ENCODE measurements around the gene ANAPC2.

The ANAPC2 gene

DNA sequence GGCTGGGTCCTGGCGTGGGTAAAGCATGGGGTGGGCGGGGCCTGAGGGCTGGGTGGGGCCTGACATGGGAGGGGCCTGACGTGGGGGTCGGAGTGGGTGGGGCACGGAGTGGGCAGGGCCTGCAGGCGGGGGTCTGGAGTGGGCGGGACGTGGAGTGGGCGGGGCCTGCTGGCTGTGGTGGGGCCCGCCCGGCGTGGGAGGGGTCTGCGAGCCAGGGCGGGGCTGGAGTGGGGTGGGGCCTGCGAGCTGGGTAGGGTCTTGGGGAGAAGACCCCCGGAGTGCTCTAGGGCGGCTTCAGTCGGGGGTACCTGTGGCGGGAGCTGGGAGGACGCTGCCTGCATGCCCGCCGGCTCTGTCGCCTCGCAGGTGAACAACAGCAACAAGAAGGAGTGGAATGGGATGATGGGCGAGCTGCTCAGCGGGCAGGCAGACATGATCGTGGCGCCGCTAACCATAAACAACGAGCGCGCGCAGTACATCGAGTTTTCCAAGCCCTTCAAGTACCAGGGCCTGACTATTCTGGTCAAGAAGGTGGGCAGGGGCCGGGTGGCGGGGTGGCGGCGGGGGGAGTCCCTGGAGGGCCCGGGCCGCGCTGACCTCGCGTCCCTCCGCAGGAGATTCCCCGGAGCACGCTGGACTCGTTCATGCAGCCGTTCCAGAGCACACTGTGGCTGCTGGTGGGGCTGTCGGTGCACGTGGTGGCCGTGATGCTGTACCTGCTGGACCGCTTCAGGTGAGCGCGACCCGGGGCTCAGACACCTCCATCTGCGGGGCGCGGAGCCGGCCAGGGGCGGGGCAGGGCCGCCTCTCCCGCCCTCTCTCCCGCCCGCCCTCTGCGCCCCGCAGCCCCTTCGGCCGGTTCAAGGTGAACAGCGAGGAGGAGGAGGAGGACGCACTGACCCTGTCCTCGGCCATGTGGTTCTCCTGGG lies 26.5 kb downstream of the ANAPC2 start:
- Histone ChIP-seq H3K4me1 (ENCODE audit: control insufficient read depth, insufficient read depth, low read length, poor library complexity, severe bottlenecking) (peaks cover 20% of the 10 kb centered on the region), H3K27ac (ENCODE audit: insufficient read depth, low read length, poor library complexity, severe bottlenecking) (no peak overlapping the region), H3K27me3 (replicated peaks; ENCODE audit: control insufficient read depth, insufficient read depth, low read length, poor library complexity, severe bottlenecking) (peaks cover 60% of the 10 kb centered on the region), H3K36me3 (ENCODE audit: control insufficient read depth, insufficient read depth, low read length) (no peaks in the 10 kb centered on the region), H3K4me3 (ENCODE audit: insufficient read depth, low read depth, low read length, poor library complexity, severe bottlenecking) (no peak overlapping the region), H3K9me3 (ENCODE audit: control insufficient read depth, low read length) (no peaks in the 10 kb centered on the region)
- DNase-seq = no peak

DNA sequence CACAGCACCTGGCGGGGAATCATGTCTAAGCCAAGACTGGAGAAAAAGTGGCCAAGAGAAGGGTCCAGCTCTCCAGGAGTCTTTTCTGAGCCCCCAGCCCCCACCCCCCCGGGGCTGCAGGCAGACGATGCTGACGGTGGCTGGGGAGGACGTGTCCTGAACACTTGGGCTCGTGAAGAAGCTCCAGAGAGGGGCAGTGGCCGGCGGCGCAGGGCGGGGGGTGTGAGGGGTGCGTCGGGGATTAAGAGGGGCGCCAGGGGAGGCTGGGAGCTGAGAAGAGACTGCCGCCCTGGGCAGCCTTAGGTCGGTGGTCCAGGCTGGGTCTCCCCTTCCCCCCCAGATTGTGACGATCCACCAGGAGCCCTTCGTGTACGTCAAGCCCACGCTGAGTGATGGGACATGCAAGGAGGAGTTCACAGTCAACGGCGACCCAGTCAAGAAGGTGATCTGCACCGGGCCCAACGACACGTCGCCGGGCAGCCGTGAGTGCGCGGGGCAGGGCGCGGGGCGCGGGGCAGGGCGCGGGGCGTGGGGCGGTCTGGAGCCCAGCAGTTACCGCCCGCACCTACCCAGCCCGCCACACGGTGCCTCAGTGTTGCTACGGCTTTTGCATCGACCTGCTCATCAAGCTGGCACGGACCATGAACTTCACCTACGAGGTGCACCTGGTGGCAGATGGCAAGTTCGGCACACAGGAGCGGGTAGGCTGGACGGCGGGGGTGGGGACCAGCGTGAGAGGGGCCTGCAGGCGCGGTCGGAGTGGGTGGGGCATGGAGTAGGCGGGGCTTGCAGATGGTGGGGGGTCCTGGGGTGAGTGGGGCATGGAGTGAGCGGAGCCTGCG lies 27.4 kb downstream of the ANAPC2 start:
- H3K27me3 ChIP-seq (replicated peaks; ENCODE audit: control insufficient read depth, insufficient read depth, low read length, poor library complexity, severe bottlenecking) = peaks cover 52% of the 10 kb centered on the region

DNA sequence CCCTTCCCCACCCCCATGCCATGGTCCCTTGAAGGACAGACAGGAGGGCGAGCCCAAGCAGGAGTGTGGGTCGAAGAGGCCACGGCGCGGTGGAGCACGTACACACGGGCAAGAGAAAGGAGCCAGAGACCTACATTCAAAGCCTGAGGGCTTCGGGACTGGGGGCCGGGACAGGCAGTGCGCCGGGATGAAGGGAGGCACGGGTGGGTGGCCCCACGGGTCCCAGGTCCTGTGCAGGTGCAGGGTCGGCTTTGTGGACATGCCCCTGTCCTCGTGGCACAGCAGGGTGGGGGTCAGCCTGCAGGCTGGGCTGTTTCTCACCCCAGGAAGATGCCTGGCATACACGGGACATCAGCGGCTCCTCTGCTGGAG lies 28.3 kb downstream of the ANAPC2 start:
- H3K36me3 ChIP-seq (ENCODE audit: control insufficient read depth, insufficient read depth, low read length) = no peaks in the 10 kb centered on the region
- no peak overlapping the region for H3K27ac ChIP-seq (ENCODE audit: insufficient read depth, low read length, poor library complexity, severe bottlenecking)
- no peaks in the 10 kb centered on the region for H3K9me3 ChIP-seq (ENCODE audit: control insufficient read depth, low read length)
- H3K4me3 ChIP-seq (ENCODE audit: insufficient read depth, low read depth, low read length, poor library complexity, severe bottlenecking) = no peak overlapping the region
- H3K4me1 ChIP-seq (ENCODE audit: control insufficient read depth, insufficient read depth, low read length, poor library complexity, severe bottlenecking) = peaks cover 27% of the 10 kb centered on the region
- no peak for DNase-seq
- peaks cover 43% of the 10 kb centered on the region for H3K27me3 ChIP-seq (replicated peaks; ENCODE audit: control insufficient read depth, insufficient read depth, low read length, poor library complexity, severe bottlenecking)

More for the DNA sequence above, 27.4 kb downstream of the ANAPC2 start:
- no peak for DNase-seq
- H3K27ac ChIP-seq (ENCODE audit: insufficient read depth, low read length, poor library complexity, severe bottlenecking) = no peak overlapping the region
- H3K4me3 ChIP-seq (ENCODE audit: insufficient read depth, low read depth, low read length, poor library complexity, severe bottlenecking) = no peak overlapping the region
- H3K4me1 ChIP-seq (ENCODE audit: control insufficient read depth, insufficient read depth, low read length, poor library complexity, severe bottlenecking) = peaks cover 27% of the 10 kb centered on the region
- no peaks in the 10 kb centered on the region for H3K36me3 ChIP-seq (ENCODE audit: control insufficient read depth, insufficient read depth, low read length)
- no peaks in the 10 kb centered on the region for H3K9me3 ChIP-seq (ENCODE audit: control insufficient read depth, low read length)

DNA sequence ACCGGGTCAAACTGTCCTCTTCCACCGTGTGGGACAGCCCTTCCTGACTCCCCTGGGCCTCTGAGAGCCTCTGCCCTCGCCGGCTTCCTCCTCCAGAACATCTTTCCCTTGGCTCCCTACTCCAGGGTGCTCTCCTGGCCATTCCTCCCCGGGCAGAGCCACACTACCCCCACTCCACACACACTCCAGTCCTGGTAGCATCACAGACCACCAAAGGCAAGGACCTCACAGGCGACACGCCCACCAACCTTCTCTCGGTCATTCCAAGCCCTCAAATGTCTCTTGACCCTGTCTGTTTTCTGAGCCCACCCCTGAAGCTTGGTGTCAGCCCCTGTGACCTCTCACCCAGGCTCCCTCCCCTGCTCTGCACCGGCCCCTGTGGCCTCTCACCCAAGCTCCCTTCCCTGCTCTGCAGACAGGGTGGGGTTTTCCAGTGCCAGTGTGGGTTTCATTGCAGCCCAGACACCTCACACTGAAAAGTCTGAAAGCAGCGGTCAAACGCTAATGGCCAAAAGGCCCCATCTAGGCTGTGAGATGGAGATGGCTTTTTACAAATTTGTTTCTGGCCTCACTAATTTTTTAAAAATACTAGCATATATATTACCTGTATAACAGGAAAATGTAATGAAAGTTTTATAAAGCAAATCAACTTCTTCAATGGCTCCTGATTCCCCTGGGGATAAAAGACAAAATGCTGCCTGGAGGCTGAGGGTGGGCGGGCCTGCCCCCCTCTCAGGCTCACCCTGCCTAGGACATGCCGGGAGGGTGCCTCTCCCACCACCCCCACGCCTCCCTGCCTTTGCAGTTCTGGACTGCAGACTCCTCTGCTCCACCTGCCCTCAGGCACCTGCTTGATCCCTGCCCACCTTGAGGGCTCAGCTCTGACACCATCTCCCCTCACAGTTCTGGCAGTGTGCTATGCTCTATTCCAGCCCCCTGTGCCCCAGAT lies 29.0 kb downstream of the ANAPC2 start:
- H3K36me3 ChIP-seq (ENCODE audit: control insufficient read depth, insufficient read depth, low read length) = no peaks in the 10 kb centered on the region
- H3K4me1 ChIP-seq (ENCODE audit: control insufficient read depth, insufficient read depth, low read length, poor library complexity, severe bottlenecking) = peaks cover 27% of the 10 kb centered on the region
- H3K27ac ChIP-seq (ENCODE audit: insufficient read depth, low read length, poor library complexity, severe bottlenecking) = no peak overlapping the region
- no peaks in the 10 kb centered on the region for H3K9me3 ChIP-seq (ENCODE audit: control insufficient read depth, low read length)
- DNase-seq = no peak
- no peak overlapping the region for H3K4me3 ChIP-seq (ENCODE audit: insufficient read depth, low read depth, low read length, poor library complexity, severe bottlenecking)
- H3K27me3 ChIP-seq (replicated peaks; ENCODE audit: control insufficient read depth, insufficient read depth, low read length, poor library complexity, severe bottlenecking) = peaks cover 36% of the 10 kb centered on the region

DNA sequence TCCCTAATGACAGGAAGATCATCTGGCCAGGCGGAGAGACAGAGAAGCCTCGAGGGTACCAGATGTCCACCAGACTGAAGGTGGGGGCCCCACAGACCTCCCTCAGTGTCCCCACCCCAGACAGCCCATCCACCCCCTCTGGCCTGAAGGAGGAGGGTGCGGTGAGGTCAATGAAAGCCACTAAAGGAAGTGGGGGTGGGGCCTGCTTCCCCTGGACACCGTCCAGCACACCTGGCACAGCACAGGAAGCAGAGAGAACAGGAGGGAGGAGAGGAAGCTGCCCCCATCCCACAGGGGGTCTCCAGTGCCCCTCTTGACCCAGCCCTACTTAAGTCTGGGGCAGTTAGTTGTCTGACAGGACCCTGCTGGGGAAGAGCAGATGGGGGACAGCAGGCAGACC lies 29.7 kb downstream of the ANAPC2 start:
- Histone ChIP-seq H3K4me1 (ENCODE audit: control insufficient read depth, insufficient read depth, low read length, poor library complexity, severe bottlenecking) (peaks cover 27% of the 10 kb centered on the region), H3K36me3 (ENCODE audit: control insufficient read depth, insufficient read depth, low read length) (no peaks in the 10 kb centered on the region), H3K27me3 (replicated peaks; ENCODE audit: control insufficient read depth, insufficient read depth, low read length, poor library complexity, severe bottlenecking) (peaks cover 30% of the 10 kb centered on the region), H3K27ac (ENCODE audit: insufficient read depth, low read length, poor library complexity, severe bottlenecking) (no peak overlapping the region), H3K4me3 (ENCODE audit: insufficient read depth, low read depth, low read length, poor library complexity, severe bottlenecking) (no peak overlapping the region), H3K9me3 (ENCODE audit: control insufficient read depth, low read length) (no peaks in the 10 kb centered on the region)
- no peak for DNase-seq

DNA sequence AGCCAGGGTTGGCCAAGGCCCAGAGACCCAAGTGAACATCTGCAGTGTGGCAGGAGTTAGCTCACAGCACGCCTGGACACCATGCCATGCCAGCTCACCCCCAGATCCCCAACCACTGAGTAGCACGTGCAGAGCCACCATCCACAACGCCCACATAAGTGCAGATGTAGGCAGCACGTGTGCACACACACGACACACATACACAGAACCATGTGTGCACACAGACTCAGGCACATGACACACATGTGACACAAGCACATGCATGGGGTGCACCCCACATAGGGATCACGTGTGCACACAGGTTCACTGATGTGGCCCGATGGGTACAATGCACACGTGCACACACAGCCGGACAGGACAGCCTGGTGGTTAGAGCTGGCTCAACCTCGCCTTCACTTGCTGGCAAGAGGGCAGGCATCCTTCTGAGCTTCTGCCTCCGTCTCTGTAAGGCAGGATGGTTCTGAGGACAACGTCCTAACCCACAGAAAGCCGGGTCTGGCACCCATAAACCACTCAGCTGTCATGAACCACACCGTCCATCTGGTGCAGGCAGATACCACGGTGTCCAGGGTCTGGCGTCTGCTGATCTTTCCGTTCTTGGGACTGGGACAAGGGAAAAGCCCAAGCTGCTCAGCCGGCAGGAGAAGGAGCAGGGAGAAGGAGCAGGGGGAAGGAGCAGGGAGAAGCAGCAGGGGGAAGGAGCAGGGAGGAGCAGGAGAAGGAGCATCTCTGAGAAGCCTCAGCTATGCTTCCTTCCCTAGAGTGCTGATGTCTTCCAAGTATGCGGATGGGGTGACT lies 30.5 kb downstream of the ANAPC2 start:
- Histone ChIP-seq H3K4me3 (ENCODE audit: insufficient read depth, low read depth, low read length, poor library complexity, severe bottlenecking) (no peak overlapping the region), H3K9me3 (ENCODE audit: control insufficient read depth, low read length) (no peaks in the 10 kb centered on the region), H3K27ac (ENCODE audit: insufficient read depth, low read length, poor library complexity, severe bottlenecking) (no peak overlapping the region), H3K4me1 (ENCODE audit: control insufficient read depth, insufficient read depth, low read length, poor library complexity, severe bottlenecking) (peaks cover 24% of the 10 kb centered on the region), H3K36me3 (ENCODE audit: control insufficient read depth, insufficient read depth, low read length) (no peaks in the 10 kb centered on the region), H3K27me3 (replicated peaks; ENCODE audit: control insufficient read depth, insufficient read depth, low read length, poor library complexity, severe bottlenecking) (peaks cover 30% of the 10 kb centered on the region)
- no peak for DNase-seq

DNA sequence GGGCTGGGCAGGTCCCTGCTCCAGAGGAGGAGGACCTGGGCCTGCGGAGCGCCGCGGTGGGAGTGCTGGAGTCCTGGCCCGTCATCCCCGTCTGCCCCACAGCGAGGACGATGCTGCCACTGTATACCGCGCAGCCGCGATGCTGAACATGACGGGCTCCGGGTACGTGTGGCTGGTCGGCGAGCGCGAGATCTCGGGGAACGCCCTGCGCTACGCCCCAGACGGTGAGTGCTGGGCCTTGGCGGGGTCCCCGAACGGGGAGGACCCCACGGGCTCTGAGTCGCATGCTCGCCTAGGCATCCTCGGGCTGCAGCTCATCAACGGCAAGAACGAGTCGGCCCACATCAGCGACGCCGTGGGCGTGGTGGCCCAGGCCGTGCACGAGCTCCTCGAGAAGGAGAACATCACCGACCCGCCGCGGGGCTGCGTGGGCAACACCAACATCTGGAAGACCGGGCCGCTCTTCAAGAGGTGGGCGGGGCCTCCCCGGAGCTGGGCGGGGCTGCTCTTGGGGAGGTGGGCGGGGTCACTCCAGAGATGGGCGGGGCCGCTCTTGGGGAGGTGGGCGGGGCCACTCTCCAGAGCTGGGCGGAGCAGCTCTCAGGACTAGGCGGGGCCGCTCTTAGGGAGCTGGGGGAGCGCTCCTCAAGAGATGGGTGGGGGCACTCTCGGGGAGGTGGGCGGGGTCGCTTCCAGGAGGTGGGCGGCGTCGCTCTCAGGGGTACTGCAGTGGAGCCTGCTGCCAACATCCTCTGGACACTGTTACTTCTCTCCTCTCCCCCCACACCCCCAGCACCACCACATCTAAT lies 31.6 kb downstream of the ANAPC2 start:
- no peaks in the 10 kb centered on the region for H3K9me3 ChIP-seq (ENCODE audit: control insufficient read depth, low read length)
- no peak overlapping the region for H3K27ac ChIP-seq (ENCODE audit: insufficient read depth, low read length, poor library complexity, severe bottlenecking)
- peaks cover 19% of the 10 kb centered on the region for H3K4me1 ChIP-seq (ENCODE audit: control insufficient read depth, insufficient read depth, low read length, poor library complexity, severe bottlenecking)
- H3K4me3 ChIP-seq (ENCODE audit: insufficient read depth, low read depth, low read length, poor library complexity, severe bottlenecking) = no peak overlapping the region
- H3K36me3 ChIP-seq (ENCODE audit: control insufficient read depth, insufficient read depth, low read length) = no peaks in the 10 kb centered on the region
- DNase-seq = peak; percentile 30 to 49 (median 46)
- peaks cover 23% of the 10 kb centered on the region for H3K27me3 ChIP-seq (replicated peaks; ENCODE audit: control insufficient read depth, insufficient read depth, low read length, poor library complexity, severe bottlenecking)

DNA sequence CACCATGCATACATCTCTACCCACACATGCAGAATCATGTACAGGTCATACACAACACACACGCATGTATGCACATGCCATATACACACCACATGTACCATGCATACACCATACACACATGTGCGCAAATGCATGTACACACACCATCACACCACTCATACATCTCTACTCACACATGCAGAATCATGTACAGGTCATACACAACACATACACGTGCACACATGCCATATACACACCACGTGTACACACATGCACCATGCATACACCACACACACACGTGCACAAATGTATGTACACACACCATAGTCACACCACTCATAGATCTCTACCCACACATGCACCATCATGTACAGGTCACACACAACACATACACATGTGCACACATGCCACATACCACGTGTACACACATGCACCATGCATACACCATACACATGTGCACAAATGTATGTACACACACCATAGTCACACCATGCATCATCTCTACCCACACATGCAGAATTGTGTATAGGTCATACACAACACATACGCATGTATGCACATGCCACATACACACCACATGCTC lies 35.4 kb downstream of the ANAPC2 start:
- H3K4me1 ChIP-seq (ENCODE audit: control insufficient read depth, insufficient read depth, low read length, poor library complexity, severe bottlenecking) = peaks cover 12% of the 10 kb centered on the region
- H3K4me3 ChIP-seq (ENCODE audit: insufficient read depth, low read depth, low read length, poor library complexity, severe bottlenecking) = no peak overlapping the region
- no peak overlapping the region for H3K27ac ChIP-seq (ENCODE audit: insufficient read depth, low read length, poor library complexity, severe bottlenecking)
- peaks cover 3% of the 10 kb centered on the region for H3K27me3 ChIP-seq (replicated peaks; ENCODE audit: control insufficient read depth, insufficient read depth, low read length, poor library complexity, severe bottlenecking)
- DNase-seq = no peak
- H3K9me3 ChIP-seq (ENCODE audit: control insufficient read depth, low read length) = no peaks in the 10 kb centered on the region
- no peaks in the 10 kb centered on the region for H3K36me3 ChIP-seq (ENCODE audit: control insufficient read depth, insufficient read depth, low read length)
